Stromal cell of bone marrow (primary cell): ENCODE data around the gene SLC4A3.

Experiments
- DNase-seq: peaks from one replicate; pipeline ENCODE4 v3.0.0-alpha.2; 2012; ENCODE audit warnings: low read depth

Gene SLC4A3

DNA sequence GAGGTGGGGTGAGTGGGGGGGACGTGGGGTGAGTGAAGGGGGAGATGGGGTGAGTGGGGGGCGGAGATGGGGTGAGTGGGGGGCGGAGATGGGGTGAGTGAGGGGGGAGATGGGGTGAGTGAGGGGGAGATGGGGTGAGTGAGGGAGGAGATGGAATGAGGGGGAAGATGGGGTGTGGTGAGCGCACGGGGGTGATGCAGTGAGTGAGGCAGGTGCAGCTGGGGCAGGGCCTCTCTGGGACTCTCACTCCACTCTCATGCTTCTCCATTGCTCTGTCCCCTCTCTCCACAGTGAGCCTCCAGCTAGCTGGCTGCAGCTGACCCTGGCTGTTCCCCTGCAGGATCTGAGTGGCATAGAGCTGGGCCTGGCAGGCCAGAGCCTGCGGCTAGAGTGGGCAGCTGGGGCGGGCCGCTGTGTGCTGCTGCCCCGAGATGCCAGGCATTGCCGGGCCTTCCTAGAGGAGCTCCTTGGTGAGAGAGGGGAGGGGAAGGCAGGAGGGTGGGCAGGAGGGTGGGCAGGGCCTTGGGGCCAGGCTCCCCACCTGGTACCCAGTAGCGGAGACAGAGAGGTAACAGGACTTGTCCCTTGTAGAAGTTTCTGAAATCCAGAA is 13.9 kb upstream of the SLC4A3 start:
- no peak for DNase-seq

DNA sequence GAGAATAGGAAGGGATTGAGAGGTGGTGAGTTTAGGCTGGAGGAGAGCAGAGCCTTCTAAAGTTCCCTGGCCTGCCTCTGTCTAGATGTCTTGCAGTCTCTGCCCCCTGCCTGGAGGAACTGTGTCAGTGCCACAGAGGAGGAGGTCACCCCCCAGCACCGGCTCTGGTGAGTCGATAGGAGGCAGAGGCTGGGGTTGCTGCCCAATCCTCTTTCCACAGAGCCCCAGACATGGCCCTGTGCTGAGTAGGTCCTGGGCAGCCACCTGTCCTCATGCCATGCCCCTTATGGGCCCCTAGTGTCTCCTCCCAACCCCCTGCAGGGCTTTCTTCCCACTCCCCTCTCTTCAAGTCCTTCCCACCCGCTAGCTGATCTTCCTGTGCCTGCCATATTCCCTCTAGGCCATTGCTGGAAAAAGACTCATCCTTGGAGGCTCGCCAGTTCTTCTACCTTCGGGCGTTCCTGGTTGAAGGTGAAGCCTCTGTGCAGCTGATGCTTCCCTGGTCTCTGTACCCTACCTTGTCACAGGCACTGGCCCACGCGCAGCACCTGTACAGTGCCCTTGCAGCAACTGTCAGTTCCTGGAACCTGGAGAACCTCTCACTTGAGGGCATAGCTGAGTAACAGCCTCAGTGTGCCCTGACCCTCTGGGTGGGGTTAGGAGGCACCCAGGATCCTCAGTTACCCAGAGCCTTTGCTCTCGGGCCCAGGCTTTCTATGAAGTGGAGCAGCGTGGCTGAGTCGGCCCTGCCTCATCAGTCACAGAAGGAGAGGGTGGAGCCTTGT is 13.2 kb upstream of the SLC4A3 start:
- DNase-seq: no peak

DNA sequence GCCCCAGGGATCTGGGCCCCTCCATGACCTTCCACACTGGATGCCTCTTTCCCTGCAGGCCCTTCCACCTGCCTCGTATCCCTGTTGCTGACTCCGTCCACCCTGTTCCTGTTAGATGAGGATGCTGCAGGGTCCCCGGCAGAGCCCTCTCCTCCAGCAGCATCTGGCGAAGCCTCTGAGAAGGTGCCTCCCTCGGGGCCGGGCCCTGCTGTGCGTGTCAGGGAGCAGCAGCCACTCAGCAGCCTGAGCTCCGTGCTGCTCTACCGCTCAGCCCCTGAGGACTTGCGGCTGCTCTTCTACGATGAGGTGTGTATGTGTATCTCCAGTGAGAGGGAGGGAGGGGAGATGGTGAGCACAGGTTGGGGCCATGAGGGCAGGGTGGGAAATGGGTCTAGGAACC is 12.4 kb upstream of the SLC4A3 start:
- DNase-seq: no peak

DNA sequence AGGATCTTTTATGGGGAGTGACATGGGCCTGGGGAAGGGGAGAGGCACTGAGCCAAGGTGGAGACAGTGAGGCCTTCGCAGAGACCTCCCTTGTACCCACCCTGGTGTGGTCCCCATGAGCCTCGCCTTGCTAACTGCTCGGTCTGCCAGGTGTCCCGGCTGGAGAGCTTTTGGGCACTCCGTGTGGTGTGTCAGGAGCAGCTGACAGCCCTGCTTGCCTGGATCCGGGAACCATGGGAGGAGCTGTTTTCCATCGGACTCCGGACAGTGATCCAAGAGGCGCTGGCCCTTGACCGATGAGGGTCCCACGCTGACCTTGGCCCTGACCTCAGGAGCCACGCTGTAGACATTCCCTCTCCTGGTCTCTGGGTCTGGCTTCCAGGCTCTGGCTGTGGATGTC is 11.5 kb upstream of the SLC4A3 start:
- no peak for DNase-seq

DNA sequence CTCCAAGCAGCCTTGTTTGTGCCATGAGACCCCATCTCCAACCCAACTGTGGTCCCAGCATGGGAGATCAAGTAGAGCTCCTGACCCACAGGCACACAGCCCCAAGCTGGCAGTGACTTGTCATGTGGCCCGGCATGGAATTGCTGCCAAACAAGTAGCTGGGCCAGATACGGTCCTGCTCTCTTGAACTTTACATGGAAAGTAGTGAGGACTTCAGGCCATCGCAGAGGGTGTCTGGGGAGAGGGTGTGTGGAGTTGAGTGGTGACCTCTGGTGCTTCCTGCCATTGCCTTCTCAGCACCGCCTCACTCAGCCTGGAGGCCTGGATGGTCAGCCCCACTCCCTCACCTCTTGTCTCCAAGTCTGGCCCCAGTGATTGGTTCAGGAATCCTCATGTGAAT is 10.9 kb upstream of the SLC4A3 start:
- DNase-seq: no peak

DNA sequence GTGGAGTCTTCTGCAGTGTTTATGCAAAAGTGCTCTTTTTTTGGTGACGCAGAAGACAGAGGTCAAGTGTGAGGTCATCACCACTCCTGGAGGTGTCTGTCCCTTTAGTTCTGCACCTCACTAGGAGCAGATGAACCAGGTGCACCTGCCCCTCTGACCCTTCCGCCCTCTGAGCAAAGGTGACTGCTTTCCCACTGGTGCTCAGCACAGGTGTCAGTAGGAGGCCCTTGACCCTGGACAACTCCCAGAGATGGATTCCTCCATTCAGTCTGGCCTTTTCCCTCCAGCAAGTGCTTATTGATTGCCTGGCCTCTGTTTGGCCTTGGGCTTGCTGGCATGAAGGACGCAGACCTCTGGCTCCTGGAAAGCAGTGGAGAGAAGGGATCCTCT is 8.7 kb upstream of the SLC4A3 start:
- DNase-seq: no peak

DNA sequence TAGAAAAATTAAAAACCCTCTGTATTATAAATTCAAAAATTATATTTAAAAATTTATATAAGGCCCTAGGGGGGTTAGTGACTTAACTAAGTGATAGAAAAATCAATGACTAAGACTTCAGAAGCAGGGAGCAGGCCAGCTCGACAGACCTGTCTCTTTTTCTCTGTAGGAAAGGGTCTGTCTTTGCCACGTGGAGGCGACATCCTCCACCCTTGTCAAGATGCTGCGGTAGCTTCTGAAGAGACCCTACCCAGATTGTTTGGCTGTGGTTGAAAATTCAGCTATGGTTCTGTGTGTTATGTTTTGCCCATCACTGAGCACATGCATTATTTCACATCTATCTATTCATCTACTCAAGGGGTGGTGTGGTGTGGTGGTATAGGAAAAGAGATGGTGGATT is 8.2 kb upstream of the SLC4A3 start:
- no peak for DNase-seq

DNA sequence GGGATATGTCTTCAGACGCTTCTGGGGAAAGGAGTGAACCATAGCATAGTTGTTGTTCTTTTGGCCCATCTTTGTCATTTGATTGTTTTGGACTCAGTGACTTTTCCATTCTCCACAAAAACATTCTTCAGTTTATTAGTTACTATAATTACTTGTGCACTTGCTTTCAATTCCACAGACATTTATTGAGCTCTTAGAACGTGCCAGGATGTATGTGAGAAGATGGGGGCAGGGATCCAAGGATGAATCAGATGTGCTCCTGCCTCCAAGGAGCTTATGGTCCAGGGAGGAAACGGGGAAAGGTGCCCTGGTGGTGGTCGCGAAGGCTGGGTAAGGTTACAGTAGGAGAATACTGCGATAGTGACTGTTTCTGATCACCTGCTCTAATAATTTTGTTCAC is 6.9 kb upstream of the SLC4A3 start:
- DNase-seq: no peak

DNA sequence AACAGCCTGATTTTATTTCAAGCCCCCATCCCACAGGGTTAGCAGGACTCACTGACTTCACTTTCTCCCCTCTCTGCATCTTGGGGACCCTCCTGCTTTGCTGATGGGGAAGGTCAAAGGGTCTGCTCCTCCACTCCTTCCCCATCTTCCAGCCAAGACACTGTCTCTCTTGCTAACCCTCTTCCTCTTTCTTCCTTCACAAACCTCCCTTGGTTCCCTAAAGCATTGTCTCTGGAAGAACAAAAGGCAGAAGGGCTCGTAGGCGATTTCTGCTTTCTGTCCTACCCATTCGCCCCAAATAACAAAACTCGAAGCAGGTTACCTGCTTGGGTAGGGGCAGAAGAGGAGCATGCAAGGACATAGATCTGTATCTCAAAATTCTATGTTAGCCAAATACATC is 5.5 kb upstream of the SLC4A3 start:
- no peak for DNase-seq

DNA sequence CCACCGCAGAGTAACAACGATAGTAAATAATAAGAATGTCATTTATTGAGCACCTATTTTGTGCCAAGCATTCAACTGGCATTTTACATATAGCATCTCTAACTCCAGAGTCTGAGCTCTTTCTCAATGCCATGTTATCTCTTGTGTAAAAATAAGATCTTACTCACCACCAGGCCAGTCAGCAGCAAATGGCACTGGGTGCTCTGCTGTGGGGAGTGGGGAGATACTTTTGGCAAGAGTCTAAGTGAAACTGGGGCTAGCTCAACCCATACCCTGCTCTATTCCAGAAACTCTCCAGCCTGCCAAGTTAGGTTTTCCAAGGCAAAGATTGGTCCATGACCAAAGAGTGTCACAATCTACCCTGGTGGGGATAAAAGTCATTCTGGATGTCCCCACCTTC is 5.0 kb upstream of the SLC4A3 start:
- DNase-seq: no peak

DNA sequence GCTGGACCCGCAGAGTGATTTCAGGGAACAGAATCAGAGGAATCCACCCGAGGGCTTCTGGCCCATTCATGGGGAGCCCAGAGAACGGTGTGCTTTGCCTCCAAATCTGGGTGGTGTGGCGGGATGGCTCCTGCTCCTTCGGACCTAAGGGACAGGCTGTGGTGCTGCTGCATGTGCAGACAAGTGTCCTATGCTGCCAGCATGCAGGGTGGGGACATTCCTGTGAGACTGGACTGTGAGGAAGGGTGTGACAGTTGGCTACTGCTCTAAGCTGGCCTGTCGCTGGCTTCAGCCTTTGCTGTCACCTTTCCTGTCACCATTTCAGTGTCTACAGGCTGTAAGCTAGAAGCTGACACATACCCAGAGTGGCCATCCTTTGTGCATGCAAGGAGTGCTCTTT is 2.9 kb upstream of the SLC4A3 start:
- no peak for DNase-seq

DNA sequence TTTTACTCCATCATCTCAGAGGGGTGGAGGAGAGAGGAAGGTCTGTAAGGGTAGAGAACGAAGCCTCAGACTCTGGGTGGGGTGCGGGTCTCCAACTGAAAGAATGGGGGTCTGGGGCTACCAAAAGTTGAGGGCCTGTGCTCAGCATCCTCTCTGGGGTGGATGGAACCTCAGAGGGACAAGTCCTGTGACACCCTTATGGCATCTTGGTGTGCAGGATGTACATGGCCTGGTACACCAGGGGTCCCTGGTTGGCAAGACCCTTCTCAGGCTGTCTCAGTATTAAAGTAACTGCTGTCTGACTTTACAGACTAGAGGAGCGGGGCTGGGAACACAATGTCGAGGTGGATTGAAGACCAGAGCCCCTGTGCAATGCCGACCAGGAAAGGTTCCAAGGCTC is 2.3 kb upstream of the SLC4A3 start:
- DNase-seq: no peak

DNA sequence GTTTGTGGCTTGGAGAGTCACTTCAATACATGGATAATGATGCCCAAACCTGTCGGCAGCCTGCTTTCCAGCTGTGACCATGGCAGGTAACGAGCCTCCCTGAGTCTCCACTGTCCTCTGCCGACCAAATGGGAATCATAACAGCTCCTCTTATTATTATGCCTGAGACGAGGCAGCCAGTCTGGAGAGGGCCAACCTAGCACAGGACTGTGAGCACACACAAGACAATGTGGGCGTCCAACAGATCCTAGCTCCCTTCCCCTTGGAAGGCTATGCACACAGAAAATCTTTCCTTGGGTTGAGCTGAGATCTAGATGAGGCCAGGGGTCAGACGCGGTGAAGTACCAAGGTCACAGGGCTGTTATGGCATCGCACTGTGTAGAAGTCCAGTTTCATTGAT is 890 bp upstream of the SLC4A3 start:
- no peak for DNase-seq

DNA sequence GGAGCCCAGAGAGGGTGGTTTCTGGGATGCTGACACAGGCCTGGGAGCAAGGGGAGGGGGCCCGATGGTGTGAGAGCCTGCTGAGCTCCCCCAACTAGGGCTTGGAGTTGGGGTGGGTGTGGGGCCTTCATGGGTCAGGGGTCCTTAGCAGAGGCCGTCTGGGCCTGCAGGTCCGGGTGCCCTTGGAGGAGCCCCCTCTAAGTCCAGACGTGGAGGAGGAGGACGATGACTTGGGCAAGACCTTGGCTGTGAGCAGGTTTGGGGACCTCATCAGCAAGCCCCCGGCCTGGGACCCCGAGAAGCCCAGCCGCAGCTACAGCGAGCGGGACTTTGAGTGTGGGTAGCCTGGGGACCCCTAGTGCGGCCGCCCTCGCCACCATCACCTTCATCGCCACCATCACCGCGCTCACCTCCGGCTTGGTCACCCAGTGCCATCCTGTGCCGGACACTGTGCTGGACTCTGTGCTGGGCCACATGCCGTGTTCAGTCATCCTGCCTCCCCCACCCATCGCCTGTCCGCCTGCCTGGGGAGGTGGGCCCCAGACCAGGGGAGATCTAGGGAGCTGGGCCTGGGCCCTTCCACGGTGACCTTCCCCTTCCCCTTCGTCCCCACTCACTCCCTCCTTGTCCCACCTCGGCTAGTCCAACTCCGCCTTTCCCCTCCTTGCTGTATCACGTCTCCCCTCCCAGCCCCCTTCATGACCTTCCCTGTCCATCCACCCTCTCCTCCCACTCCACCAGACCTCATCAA is 980 bp downstream of the SLC4A3 start:
- no peak for DNase-seq

DNA sequence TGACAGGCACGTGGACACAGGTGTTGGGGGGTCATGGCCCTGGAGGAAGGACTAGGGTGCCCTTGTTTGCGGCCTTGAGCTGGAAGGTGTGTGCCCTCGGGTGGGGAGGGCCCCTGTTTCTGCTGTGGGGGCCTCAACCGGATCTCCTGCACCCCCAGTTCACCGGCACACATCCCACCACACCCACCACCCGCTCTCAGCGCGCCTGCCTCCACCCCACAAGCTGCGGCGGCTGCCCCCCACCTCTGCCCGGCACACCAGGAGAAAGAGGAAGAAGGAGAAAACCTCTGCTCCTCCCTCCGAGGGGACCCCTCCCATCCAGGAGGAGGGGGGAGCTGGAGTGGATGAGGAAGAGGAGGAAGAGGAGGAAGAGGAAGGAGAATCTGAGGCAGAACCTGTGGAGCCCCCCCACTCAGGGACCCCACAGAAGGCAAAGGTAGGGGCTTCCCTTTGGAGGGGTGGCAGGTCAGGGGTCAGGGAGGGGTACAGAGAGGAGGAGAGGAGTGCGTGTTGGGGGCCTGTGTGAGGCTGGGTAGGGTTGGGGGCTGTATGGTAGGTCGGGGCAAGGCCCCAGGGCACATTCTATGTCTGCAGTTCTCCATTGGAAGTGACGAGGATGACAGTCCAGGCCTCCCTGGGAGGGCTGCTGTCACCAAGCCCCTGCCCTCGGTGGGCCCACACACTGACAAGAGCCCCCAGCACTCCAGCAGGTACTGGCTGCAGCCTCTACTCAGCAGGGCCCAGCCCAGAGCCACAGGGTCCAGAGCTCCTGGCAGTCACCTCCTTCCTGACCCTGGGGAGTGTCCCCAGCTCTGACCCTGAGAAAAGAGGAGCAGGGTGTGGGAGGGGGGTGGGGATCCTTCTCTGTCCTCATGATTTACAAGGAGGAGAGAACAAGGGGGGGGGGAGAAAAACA is 1.8 kb downstream of the SLC4A3 start:
- no peak for DNase-seq

DNA sequence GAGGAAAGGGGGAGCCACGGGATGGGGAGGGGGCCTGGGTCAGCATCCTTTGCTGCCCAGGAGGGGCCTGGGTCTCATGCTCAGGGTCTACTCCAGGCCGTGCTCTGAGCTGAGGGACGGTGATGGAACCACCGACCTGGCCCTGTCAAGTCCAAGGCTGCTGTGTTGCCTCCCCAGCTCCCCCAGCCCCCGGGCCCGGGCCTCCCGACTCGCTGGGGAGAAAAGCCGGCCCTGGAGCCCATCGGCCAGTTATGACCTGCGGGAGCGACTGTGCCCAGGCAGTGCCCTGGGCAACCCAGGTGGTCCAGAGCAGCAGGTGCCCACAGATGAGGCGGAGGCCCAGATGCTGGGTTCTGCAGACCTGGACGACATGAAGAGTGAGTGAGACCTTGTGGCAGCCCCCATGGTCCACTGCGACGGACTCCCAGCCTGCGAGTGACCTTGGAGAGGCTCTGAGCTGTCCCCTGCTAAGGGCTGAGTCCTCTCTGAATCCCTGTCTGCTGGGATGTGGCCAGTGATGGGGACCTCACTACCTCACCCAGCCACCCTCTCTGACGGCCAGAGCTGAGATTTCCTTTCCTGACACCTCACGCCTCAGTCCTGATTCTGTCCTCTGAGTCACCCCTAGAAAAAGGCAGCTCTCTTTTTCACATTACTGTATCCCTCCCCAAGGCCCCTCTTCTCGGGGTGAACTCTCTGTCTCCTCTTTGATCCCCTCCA is 2.7 kb downstream of the SLC4A3 start:
- DNase-seq: no peak

DNA sequence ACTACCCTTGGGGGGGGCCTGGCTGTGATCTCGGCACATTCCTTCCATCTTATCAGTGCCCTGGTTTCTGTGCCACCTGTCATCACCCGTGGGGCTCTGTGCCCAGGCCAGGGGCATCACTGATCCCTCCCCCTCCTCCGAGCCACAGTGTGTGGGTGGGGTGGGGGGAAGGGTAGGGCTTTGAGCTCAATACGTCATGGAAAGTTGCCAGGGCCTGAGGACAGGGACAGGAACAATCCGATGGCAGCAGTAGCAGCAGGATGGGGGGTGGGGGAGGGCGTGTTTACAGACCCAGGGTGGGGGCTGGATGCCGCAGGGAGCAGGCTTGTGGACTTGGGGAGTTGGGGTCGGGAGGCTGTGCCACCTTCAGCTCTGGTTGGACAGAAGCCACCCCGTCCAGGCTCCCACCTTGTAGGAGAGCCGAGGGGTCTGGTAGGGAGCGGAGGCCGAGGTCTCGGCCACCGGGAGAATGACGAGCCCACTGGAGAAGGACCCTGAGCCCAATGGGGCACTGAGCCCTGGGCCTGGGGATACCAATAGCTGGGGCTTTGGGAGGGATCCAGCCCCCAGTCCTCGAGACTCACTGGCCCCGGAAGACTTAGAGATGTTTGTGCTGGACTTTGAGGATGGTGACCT is 3.5 kb downstream of the SLC4A3 start:
- no peak for DNase-seq

DNA sequence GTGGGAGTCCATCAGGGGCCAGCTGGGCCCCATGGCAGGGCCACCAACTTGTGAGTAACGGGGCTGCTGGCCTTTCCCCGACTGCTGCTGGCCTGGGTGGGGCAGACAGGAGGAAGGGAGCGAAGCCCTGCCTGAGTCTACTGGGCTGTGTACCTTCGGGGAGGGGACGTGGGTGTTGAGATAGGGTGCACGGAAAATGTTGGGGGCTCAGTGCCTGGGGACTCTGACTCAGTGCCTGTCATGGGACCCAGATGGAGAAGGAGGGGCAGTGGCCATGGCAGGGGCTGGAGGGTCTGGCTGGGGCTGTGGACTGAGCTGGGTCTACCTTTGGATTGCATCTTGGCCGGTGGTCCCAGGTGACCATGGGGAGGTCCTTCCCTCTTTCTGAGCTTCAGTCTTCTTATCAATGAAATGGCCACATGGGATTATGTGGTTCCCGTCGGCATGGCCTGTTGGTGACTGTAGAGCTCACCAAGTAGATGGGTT is 4.0 kb downstream of the SLC4A3 start:
- no peak for DNase-seq

DNA sequence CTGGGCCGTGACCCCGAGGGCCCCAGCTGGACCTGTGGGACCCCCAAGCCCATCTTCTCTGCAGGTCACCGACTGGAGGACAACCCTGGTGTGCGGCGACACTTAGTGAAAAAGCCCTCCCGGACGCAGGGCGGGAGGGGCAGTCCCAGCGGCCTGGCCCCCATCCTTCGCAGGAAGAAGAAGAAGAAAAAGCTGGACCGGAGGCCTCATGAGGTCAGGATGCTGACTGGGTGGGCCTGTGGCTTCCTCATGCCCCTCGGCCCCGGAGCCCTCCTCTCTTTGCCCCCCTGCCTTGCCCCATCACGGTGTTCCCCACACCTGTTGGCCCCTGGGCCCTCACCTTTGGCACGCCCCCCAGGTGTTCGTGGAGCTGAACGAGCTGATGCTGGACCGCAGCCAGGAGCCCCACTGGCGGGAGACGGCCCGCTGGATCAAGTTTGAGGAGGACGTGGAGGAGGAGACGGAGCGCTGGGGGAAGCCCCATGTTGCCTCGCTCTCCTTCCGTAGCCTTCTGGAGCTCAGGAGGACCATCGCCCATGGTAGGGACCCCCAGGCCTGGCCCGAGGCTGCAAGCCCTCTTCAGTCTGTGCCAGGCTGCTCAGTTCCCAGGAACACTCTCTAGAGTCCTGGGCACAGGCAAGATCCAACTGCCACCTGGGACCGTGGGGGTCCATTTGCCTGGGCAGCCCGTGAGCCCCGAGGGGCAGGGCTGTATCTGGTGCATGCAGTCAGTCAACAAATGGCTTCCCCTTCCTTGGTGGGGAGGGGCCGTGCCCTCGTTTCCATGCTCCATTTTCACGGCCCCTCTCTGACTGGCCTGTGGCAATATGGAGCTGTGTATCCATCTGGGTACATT is 4.7 kb downstream of the SLC4A3 start:
- no peak for DNase-seq

DNA sequence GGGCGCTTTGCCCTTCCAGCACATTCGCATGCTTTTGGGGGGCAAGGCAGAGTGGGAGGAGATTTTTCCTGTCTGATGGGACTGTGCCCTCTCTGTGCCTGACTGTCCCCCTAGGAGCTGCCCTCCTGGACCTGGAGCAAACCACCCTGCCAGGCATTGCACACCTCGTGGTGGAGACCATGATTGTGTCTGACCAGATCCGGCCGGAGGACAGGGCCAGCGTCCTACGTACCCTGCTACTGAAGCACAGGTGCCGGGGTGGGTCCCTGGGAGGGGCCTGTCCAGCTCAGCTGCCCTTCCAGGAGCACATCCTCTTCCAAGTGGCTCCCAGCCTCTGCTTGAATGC is 5.3 kb downstream of the SLC4A3 start:
- no peak for DNase-seq
